Heart left ventricle (tissue), 13 donors: ENCODE results near the gene IQCC.

Source experiments
- POLR2A ChIP-seq, 2 donors: fragments of 450-650 bp; IDR thresholded peaks; one replicate each; pipeline ENCODE4 v1.6.1; 2017; ENCODE audit warnings: antibody characterized with exemption in 2 of 2, mild to moderate bottlenecking in 2 of 2, moderate library complexity in 2 of 2
- TF ChIP-seq, protein P1 (sequence below), 12 donors: fragments of 200-600 bp; sonication (generic) in 4 of 12; IDR thresholded peaks; one replicate each; pipeline versions ENCODE4 v1.5.0 to v1.8.0; 2018 to 2022; ENCODE audit warnings: antibody characterized with exemption in 12 of 12, mild to moderate bottlenecking in 5 of 12
- donor health status: ischemic (EF 13 %, LVEDD 7.1; RV severe dilation, severe dysfunction).
- donor health status: DM: no; HTN: yes; CAD: no.
- donor health status: DM: no; HTN: no; CAD: no.
- donor health status: ischemic (EF 25% LVEDD 6.9; RV normal size, moderate dysfunction).
- donor health status: ischemic (EF 25% LVEDD 5.7; RV mildly dilated, moderate dysfunction).
- donor health status: ischemic (EF 35%, LVEDD 5.7; RV mildly dilated, moderate dysfunction).
- donor health status: nonischemic (EF 11% LVEDD 7.7; RV severe dilation, severe dysfunction).
- donor health status: DM: yes; HTN: yes; CAD: no.
- donor health status: PGD.
- donor health status: ischemic (EF 29% LVEDD 5.4; RV normal size, mild dysfunction).
- donor health status: nonischemic (EF 23%, LVEDD 6.1; RV moderate dilation, normal function).

DNA sequence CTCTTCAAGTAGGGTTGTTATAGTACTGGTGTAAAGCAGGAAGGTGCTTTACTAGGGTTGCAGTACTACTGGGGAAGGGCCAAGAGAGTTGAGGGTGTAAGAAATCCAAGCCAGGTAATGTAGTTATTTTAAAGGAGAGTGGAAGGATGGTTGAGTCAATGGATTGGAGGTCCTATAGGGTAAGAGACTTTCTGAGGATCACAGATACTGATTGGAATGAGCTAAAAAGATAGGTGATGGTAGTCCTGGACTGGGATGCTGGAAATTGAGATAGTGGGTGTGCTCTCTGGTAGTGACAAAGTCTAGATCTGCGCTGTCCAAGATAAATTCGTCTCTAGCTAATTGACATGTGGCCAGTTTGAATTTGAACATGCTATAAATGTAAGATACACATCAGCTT, 19.0 kb upstream of the IQCC start:
- no peak for TF ChIP-seq POLR2A (IDR thresholded peaks at IDR 0.05)
- TF ChIP-seq, protein P1, sequence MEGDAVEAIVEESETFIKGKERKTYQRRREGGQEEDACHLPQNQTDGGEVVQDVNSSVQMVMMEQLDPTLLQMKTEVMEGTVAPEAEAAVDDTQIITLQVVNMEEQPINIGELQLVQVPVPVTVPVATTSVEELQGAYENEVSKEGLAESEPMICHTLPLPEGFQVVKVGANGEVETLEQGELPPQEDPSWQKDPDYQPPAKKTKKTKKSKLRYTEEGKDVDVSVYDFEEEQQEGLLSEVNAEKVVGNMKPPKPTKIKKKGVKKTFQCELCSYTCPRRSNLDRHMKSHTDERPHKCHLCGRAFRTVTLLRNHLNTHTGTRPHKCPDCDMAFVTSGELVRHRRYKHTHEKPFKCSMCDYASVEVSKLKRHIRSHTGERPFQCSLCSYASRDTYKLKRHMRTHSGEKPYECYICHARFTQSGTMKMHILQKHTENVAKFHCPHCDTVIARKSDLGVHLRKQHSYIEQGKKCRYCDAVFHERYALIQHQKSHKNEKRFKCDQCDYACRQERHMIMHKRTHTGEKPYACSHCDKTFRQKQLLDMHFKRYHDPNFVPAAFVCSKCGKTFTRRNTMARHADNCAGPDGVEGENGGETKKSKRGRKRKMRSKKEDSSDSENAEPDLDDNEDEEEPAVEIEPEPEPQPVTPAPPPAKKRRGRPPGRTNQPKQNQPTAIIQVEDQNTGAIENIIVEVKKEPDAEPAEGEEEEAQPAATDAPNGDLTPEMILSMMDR (IDR thresholded peaks at IDR 0.05): no peak
